Kidney capillary endothelial cell (primary cell): Measurements from ENCODE around the gene PPP3R1.

Source experiments
- DNase-seq: peaks from one replicate; pipeline ENCODE4 v3.0.0-alpha.2; 2018; ENCODE audit warnings: low spot score

The PPP3R1 gene

DNA sequence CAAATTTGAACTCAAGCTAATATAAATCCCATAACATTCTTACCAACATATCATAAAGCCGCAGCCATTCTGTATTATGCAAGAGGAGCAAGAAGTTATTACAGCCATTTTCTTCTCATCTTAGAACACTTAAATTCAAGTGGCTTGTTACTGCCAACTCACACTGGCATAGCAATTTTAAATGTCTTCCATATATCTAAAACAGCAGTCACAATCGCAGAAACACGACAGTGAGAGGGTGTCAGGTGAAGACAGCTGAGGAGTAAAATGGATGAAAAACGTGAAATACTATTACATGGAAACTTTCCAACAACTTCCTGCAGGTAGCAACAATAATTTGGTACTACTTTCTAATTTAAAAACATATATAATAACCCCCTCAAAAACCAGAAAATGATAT is 17.9 kb downstream of the PPP3R1 start:
- no peak for DNase-seq

DNA sequence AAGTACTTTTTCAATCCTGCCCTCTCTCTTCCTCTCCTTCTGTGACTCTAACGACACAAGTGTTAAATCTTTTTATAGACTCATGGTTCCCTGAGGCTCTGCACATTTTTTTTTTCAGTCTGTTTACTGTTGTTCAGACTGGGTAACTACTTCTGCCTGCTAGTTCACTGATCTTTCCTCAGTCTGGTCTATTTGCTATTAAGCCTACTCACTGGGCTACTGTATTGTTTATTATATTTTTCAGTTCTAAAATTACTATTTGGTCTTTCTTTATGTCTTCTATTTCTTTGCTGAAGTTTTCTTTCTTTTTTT is 21.3 kb downstream of the PPP3R1 start:
- DNase-seq = no peak

DNA sequence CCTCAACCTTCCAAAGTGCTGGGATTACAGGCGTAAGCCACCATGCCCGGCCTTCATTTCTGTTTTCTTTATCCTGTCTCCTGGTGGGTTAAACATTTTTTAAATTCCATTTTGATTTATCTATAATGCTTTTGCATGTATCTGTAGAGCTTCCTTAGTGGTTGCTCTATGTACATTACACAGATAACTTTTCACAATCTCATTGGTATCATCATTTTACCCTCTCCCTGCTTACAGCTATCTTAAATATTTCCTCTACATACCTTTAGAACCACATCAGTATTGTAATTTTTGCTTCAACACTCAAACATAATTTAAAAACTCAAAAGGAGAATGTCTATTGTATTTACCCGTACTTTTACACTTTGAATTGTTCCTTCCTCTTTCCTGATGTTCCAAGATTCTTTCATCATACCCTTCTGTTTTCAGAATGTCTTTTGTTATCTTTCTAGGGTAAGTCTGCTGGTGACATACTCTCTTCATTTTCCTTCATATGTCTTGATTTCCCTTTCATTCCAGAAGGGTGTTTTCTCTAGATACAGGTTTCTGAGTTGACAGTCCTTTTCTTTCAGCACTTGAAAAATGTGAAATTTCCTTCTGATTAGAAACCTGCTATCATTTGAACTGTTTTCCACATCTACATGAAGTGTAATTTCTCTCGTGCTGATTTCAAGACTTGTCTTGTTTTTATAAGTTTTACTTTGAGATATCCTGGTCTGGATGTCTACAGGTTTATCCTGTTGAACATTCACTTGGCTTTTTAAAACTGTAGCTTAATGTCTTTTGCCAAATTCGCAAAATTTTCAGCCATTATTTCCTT is 21.9 kb downstream of the PPP3R1 start:
- DNase-seq = no peak

DNA sequence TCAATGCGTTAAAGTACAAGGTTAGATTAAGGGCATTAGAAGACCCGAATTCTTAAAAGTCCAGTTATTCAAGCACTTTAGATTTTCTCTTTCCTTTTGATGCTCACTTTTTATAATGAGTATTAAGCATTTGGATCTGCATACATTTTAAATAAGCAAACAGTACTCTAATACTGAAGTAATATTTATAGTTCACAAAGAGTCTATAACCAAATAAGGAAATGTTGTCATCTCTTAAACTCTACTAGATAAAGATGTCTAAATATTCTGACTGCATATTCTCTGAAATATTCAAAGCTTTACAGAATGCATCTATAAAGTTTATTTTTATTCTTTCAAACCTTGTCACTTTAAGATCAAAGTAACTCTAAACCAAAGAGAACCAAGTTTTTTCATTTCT is 25.5 kb downstream of the PPP3R1 start:
- no peak for DNase-seq

DNA sequence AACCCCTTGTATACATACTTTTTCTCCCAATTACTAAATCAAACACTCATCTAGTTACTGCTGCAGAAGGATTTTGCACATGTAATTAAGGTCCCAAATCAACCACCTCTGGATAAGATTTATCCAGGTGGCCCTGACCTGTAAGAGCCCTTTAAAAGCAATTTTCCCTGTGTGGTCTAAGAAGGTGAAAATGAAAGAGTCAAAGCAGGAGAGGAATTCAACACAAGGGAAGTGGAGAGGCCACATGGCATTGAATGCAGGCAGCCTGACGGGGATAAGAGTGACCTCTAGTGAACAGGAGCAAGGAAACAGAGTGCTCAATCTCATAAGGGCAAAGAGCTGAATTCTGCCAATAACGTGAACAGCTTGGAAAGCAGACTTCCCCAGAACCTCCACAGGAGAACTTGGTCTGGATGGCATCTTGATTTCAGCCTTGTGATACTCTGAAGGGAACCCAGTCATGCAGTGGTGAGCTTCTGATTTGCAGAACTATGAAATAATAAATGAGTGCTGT is 27.2 kb downstream of the PPP3R1 start:
- peak; percentile 26 for DNase-seq

DNA sequence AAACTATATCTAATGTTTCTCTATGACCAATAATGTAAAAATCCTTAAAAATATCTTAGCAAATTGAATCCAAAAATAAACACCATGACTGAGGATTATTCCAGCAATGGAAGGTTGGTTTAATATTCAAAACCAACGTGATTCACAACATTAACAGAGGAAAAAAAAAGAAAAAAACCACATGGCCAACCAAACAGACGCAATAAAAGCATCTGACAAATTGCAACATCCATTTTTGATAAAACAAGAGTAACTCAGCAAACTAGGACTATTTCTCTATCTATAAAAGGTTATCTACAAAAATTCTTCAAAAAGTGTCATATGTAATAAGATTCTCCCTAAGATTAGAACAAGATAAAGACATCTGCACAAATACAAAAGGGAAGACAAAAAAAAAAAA is 28.9 kb downstream of the PPP3R1 start:
- DNase-seq = no peak

DNA sequence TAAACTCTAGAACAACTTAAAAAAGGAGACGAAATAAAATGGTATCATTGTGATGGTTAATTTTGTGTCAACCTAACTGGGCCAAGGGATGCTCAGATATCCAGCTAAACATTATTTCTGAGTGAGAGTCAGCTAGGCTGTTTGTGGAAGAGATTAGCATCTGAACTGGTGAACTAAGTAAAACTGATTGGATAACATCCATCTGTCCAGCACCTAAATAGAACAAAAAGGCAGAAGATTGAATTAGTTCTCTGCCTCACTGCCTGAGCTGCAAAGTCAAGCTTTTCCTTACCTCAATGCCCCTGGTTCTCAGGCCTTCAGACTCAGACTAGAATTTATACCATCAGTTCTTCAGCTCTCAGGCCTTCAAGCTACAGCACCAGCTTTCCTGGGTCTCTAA is 30.0 kb downstream of the PPP3R1 start:
- no peak for DNase-seq

DNA sequence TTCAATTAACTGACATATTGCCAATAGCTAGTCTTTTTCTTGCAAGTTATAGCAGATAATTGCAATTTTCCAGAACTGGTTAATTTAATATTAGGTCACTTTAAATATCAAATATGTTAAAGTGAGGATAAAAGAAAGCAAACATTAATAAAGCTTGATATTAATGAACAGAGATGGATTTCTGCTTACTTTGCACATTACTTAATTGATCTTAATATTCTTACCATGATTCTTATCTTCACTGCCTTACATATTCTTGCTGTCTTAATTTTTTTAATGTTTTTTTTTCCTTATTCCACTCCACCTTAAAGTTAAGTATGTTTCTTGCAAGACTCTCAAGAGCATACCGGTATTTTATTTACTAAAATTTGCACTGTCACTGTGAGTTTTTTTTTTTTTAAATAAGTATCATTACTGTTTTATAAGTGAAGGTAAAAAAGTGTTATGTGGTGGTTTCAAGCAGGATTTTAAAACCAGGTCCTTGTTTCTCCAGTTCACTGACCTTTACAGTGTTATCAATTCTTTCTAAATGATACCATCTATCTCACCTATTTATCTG is 33.9 kb downstream of the PPP3R1 start:
- DNase-seq = no peak

DNA sequence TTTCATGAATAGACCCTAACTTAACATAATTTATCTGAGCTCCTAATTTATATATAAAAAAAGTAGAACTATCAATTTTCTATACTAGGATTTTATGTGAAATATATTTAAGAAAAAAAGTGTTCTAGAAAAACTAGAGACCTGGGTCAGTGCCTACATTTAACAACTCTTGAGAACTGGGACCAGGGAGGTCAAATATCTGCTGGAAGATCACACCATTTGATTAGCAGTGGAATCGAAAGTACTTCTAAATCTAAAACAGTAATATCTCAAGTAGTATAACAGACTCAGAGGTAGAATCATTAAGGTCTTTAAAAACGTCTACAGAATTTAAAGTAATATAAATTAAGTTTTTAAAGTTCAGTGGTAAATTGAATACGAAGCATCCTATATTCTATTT is 34.6 kb downstream of the PPP3R1 start:
- no peak for DNase-seq

DNA sequence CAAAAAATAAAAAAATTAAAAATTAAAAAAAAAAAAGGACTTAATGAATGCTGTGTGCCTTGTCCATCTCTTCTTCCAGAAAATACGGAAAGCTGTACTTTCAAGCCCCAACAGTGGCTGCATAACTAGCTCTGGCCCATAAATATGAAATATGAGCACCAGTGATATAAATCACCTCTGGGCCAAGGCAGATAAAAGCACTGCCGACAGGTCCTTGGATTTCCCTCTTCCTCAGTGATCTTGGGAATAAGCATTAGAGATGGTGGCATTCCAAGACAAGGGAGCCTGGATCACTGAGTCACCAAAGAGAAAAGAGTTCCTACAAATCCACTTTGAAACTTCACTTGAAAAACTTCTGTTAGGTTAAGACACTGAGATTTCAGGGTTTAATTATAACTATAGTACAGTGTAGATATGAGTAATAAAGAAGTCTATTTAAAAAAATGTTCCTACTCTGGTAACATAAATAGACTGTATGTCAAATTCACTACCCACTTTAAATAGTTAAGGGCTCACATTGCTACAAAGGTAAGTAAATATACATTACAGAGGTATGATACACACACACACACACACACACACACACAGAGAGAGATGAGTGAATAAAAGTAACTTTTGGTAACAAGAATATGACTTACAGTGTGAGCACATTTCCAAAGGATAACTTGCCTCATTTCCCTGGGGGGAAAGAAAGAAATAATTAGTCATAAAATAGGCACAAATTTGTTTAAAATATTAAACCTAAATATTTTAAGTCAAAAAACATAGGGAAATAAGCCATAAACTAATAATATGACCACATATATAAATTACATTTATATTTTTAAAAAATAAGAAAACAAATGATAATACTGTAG is 35.6 kb downstream of the PPP3R1 start:
- no peak for DNase-seq

DNA sequence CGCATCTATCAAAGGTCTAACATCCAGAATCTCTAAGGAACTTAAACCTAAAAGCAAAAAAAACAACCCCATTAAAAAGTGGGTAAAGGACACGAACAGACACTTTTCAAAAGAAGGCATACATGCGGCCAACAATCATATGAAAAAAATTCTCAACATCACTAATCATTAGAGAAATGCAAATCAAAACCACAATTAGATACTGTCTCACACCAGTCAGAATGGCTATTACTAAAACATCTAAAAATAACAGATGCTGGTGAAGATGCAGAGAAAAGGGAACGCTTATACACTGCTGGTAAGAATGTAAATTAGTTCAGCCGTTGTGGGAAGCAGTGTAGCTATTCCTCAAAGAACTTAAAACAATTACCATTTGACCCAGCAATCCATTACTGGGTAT is 38.0 kb downstream of the PPP3R1 start:
- DNase-seq = no peak

DNA sequence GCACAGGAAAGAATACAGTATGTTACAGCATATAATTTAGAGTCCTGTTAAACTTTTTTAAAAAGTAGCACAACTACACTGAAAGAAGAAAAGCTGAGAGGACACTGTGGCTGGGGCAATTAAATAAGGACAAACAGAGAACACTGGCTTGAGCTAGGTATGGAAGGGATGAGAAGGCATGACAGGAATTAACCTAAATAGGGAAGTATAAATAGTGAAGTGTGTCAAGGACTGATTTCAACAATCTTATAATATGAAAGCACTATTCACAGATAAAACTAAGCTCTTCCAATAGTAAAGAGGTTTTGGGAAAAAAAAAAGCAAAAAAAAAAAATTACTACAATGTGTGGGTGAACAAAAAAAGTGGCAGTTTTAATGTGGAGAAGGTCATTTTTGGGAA is 45.5 kb downstream of the PPP3R1 start:
- no peak for DNase-seq

DNA sequence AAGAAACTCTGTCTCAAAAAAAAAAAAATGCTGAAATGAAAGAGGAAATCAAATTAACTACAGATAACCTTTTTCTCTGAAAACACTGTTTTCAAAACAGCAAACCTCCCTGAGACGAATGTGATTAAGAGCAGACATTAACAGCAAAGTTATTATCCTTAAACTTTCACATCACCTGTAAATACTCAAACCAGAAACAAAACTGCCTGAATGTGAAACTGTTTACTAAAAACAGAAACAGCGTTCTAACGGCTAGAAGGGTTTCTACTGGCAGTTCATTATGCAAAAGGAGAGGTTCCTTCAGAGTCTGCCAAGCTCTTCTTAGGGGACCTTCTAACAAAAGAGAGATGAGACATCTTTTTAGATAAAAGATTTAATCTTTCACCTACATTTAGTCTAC is 48.7 kb downstream of the PPP3R1 start:
- DNase-seq = no peak

DNA sequence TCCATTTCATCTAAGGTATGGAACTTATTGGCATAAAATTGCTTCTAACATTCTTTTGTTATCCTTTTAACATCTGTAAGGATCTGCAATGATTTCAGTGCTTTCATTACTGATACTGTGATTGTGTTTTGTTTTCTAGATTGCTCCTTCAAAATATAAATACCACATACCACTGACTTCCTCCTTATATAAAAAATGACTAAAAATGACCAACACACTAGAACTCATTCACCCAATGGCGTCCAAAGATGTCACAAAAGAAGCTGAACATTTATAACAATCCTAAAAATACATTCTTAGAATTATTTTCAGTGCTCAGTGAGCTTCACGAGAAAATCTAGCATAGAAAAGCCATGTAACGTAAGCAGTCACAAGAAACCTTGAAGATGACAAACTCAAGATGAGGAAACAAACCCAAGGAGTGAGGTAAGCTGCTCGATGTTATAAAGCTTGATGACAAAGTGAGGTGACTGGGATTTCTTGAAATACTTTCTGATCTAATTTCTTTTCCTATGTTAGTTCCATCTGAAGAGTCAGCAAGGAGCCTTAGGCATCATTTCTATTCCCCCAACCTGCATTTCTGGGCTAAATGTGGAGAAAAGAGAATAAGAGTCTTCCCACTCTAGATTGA is 52.1 kb downstream of the PPP3R1 start:
- DNase-seq = no peak

DNA sequence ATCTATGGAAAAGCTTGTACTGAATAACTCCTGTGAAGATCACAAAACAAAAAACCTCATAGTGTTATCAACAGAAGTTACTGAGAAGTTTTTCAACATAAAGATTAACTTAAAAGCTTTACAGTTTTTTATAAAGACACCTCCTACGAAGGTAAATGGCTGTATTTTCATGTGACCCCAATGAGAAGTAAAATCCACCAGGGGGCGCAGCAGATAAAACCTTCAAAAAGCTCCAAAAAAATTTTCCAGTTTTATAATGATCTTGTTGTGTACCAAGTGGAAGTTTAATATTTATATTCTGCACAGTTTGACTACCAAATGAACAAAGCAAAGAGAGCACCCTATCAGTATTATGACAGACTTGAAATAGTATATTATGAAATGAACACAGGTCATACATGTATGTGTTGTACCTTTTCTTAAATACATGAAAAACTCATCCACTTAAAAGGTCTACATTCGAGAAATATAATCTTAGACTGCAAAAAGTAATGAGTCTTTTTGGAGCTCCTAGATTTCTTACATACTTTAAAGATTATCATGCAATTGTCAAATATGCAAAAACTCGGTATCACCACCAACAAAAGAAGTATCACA is 56.1 kb downstream of the PPP3R1 start:
- DNase-seq = no peak

DNA sequence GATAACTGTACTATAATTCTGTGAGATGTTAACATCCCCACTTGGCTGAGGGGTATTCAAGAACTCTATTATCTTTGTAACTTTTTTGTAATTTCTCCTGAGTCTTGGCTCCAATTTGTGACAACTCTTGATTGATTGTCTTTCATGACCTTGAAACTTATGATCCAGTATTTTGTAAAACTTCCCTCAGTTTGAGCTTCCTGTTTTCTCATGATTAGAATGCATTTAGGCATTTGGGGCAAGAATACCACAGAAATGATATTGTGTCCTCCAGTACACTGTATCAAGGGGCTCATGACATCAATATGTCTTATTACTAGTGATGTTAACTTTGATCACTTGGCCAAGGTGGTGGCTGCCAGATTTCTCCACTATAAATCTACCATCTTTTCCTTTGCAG is 57.2 kb downstream of the PPP3R1 start:
- DNase-seq = no peak

DNA sequence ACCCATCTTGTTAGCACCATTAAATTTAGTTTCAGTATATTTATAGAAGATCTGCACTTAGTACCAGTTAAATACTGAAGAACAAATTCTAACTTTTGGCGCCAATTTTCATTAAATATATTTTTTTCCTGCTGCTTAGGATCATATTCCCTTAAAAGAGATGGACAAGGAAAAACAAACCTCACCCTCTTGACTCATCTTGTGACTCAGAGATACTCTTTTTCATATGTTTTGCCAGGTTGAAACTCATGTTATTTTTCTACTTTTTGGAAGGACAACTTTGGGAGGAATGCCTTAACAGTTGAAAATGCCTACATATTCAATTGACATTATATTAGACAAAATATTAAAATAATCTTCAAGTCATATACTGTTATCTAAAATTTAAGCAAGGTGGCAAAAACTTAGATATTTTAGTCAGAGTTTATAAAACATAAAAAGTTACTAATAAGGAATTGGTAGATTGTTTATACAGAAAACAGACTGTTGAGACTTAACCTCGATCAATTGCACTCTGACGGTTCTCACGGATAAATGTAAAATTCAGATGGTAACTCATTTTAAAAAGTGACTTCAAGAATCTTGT is 58.5 kb downstream of the PPP3R1 start:
- peak; percentile 25 for DNase-seq

DNA sequence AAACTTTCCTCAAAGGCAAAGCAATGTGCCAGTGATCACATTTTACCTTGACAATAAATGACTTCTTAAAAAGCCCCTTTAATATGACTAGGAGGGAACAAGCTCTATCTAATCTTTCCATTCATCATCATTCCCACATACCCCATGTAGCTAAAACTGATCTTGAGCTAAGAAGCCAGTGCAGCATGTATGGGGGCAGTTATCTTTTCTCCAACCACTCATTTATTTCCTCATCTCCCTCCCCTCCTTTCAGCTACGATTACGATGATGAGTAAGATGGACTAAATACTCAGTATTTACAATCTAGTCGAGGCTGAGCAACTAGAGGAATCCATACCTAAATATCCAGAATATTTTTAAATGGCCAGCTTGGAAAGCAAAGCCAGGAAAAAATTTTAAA is 59.2 kb downstream of the PPP3R1 start:
- DNase-seq = no peak

DNA sequence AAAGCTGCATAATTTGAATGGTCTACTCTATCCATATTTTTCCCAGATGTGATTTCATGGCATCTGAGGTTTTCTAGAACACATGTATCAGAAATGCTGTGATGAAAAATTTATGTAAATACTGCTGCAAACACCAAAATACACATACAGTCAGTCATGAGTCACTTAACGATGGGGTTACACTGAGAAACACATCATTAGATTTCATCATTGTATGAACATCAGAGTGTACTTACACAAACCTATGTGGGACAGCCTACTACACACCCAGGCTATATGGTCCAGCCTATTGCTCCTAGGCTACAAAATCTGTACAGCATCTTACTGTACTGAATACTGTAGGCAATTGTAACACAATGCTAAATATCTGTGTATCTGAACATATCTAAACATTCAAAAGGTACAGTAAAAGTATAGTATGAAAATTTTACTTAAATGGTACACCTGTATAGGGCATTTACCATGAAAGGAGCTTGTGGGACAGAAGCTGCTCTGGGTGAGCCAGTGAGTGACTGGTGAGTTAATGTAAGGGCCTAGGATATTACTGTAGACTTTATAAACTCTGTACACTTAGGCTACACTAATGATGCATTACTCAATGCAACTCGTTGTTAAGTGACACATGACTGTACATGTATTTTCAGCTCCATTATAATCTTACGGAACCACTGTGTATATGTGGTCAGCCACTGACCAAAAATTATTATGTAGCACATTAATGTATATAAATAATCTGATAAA is 61.2 kb downstream of the PPP3R1 start:
- peak; percentile 48 for DNase-seq

DNA sequence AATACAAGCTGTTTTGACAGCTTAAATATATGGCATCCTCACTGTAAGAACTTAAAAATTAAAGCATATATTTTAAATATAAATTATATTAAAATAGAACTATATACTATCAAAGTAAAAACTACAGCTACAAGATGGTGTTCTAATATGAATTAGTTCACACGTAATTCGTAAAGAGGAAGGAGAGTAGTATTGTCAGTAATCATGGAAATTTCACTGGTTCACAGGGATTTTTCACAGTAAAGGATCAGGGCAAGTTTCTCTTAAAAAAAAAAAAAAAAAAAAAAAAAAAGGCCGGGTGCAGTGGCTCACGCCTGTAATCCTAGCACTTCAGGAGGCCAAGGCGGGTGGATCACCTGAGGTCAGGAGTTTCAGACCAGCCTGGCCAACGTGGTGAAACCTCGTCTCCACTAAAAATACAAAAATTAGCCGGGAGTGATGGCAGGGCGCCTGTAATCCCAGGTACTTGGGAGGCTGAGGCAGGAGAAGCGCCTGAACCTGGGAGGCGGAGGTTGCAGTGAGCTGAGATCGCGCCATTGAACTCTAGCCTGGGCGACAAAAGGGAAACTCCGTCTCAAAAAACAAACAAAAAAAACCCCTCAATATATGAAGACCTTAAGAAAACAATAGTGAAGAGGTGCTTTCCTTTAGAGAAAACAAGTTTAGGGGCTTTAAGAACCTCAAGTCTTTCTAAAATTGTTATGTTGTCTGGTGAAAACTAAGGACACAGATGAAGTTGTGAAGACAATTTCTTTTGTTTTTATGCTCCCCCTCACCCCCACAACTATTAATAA is 62.1 kb downstream of the PPP3R1 start:
- DNase-seq = no peak
